HEK293 (cell line): Measurements from ENCODE around the gene CYBA.

ENCODE experiments used
- CTCF ChIA-PET: fragments of 350-600 bp; formaldehyde crosslinking; extraction: SDS; loops from one replicate; lab custom pipeline; 2021; ENCODE audit warnings: antibody characterized with exemption; lab: Yijun Ruan, JAX
- POLR2A ChIA-PET: fragments of 300-600 bp; formaldehyde crosslinking; extraction: SDS; loops from one replicate; lab custom pipeline; 2020; ENCODE audit warnings: antibody characterized with exemption, inconsistent platforms; lab: Yijun Ruan, JAX
- H3K27ac ChIP-seq: fragments of 200-500 bp; sonication (Bioruptor generic); 2 replicates; pipeline ENCODE4 v1.5.1; 2014; ENCODE audit warnings: low read depth, low read length, control low read depth, inconsistent platforms; ENCODE audit errors: extremely low read depth
- H3K36me3 ChIP-seq, 2 experiments: fragments of 200-500 bp in 1 of 2; sonication (Bioruptor generic) in 1 of 2; 1 replicate in 1 of 2; 2 replicates in 1 of 2; pipeline ENCODE4 v1.5.1; 2014 to 2017; ENCODE audit warnings: inconsistent platforms in 2 of 2, low read length in 2 of 2; ENCODE audit not compliant: control insufficient read depth in 2 of 2, insufficient read depth in 1 of 2
- H3K4me1 ChIP-seq: fragments of 200-500 bp; sonication (Bioruptor generic); 2 replicates; pipeline ENCODE4 v1.5.1; 2014; ENCODE audit warnings: mild to moderate bottlenecking, low read length, inconsistent platforms; ENCODE audit not compliant: control insufficient read depth, insufficient read depth
- H3K4me3 ChIP-seq: 2 replicates; pipeline ENCODE4 v1.5.1; 2011; ENCODE audit warnings: low read depth, mild to moderate bottlenecking, control low read depth, low read length, moderate library complexity
- H3K9me3 ChIP-seq: fragments of 200-500 bp; sonication (Bioruptor generic); 2 replicates; pipeline ENCODE4 v1.5.1; 2014; ENCODE audit warnings: low read depth, low read length, inconsistent platforms; ENCODE audit not compliant: control insufficient read depth, insufficient read depth
- GLIS2 ChIP-seq: fragments of 450-650 bp; formaldehyde crosslinking; IDR thresholded peaks from 2 replicates; pipeline ENCODE4 v1.5.1; 2016; ENCODE audit warnings: missing biosample characterization, missing genetic modification characterization
- HOXD13 ChIP-seq: sonication (generic); formaldehyde crosslinking; IDR thresholded peaks from 2 replicates; pipeline ENCODE4 v1.8.0; 2022; ENCODE audit warnings: missing genetic modification reagents, borderline replicate concordance
- KLF1 ChIP-seq: fragments of 450-650 bp; formaldehyde crosslinking; IDR thresholded peaks from 2 replicates; pipeline ENCODE4 v1.5.1; 2016; ENCODE audit warnings: missing biosample characterization, missing genetic modification characterization
- KLF8 ChIP-seq: fragments of 450-650 bp; formaldehyde crosslinking; IDR thresholded peaks from 2 replicates; pipeline ENCODE4 v1.5.1; 2016; ENCODE audit warnings: missing biosample characterization, missing genetic modification characterization
- ZBTB8A ChIP-seq: fragments of 450-650 bp; formaldehyde crosslinking; IDR thresholded peaks from 2 replicates; pipeline ENCODE4 v1.5.1; 2016; ENCODE audit warnings: missing biosample characterization, missing genetic modification characterization
- ZEB2 ChIP-seq: fragments of 450-650 bp; formaldehyde crosslinking; IDR thresholded peaks from 2 replicates; pipeline ENCODE4 v1.5.1; 2016; ENCODE audit warnings: missing biosample characterization, missing genetic modification characterization
- ZNF19 ChIP-seq: fragments of 450-650 bp; formaldehyde crosslinking; IDR thresholded peaks from 2 replicates; pipeline ENCODE4; 2016; ENCODE audit warnings: missing biosample characterization, missing genetic modification characterization, low read depth
- ZNF221 ChIP-seq: fragments of 450-650 bp; formaldehyde crosslinking; IDR thresholded peaks from 2 replicates; pipeline ENCODE4 v1.5.1; 2017; ENCODE audit warnings: missing biosample characterization, missing genetic modification characterization, borderline replicate concordance
- ZNF239 ChIP-seq: fragments of 450-650 bp; formaldehyde crosslinking; IDR thresholded peaks from 2 replicates; pipeline ENCODE4 v1.5.1; 2016; ENCODE audit warnings: missing biosample characterization, missing genetic modification characterization
- ZNF548 ChIP-seq: fragments of 450-650 bp; formaldehyde crosslinking; IDR thresholded peaks from 2 replicates; pipeline ENCODE4 v1.5.1; 2016; ENCODE audit warnings: missing biosample characterization, missing genetic modification characterization
- ZNF571 ChIP-seq: fragments of 450-650 bp; formaldehyde crosslinking; IDR thresholded peaks from 2 replicates; pipeline ENCODE4 v1.5.0; 2017; ENCODE audit warnings: missing biosample characterization, missing genetic modification characterization
- ZNF610 ChIP-seq: fragments of 450-650 bp; formaldehyde crosslinking; IDR thresholded peaks from 2 replicates; pipeline ENCODE4 v1.5.1; 2016; ENCODE audit warnings: missing biosample characterization, missing genetic modification characterization, borderline replicate concordance
- ZNF623 ChIP-seq: fragments of 450-650 bp; formaldehyde crosslinking; IDR thresholded peaks from 2 replicates; pipeline ENCODE4 v1.5.1; 2016; ENCODE audit warnings: missing biosample characterization, missing genetic modification characterization
- ZNF629 ChIP-seq: fragments of 450-650 bp; formaldehyde crosslinking; IDR thresholded peaks from 2 replicates; pipeline ENCODE4 v1.5.1; 2017; ENCODE audit warnings: missing biosample characterization, missing genetic modification characterization
- ZNF768 ChIP-seq: fragments of 450-650 bp; formaldehyde crosslinking; IDR thresholded peaks from 2 replicates; pipeline ENCODE4 v1.5.1; 2018; ENCODE audit warnings: missing biosample characterization, mild to moderate bottlenecking, missing genetic modification characterization
- TF ChIP-seq, protein P1 (sequence below): fragments of 450-650 bp; formaldehyde crosslinking; IDR thresholded peaks from 2 replicates; pipeline ENCODE4 v1.5.1; 2016; ENCODE audit warnings: missing biosample characterization, missing genetic modification characterization
- TF ChIP-seq, protein P2 (sequence below): fragments of 450-650 bp; formaldehyde crosslinking; IDR thresholded peaks from 2 replicates; pipeline ENCODE4 v1.5.1; 2016; ENCODE audit warnings: missing biosample characterization, missing genetic modification characterization
- TF ChIP-seq, protein P3 (sequence below): fragments of 450-650 bp; formaldehyde crosslinking; optimal IDR thresholded peaks from 2 replicates; pipeline ENCODE3; 2016; ENCODE audit warnings: missing biosample characterization, mild to moderate bottlenecking, missing genetic modification characterization
- TF ChIP-seq, protein P4 (sequence below): fragments of 450-650 bp; formaldehyde crosslinking; IDR thresholded peaks from 2 replicates; pipeline ENCODE4 v1.5.1; 2017; ENCODE audit warnings: missing biosample characterization, missing genetic modification characterization

CYBA gene

DNA sequence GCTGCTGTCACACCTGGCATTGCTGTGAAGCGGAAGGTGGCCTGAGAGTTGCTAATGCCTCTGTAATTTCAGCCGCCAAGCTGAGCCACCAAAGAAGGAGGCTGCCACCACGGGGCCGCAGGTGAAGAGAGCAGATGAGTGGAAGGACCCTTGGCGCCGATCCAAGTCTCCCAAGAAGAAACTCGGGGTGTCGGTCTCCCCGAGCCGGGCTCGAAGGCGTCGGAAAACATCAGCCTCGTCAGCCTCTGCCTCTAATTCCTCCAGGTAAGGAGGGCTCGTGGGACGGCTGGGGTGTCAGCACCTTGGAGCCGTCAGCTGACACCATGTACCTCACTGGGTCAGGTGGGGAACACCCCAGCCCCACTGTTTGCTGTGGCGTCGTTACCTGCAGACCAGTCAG, 28.7 kb downstream of the CYBA start:
- POLR2A ChIA-PET, result no interaction called here
- H3K4me1 ChIP-seq, result no peaks in the 10 kb centered on the region
- no peak for TF ChIP-seq ZNF629 (tag by site-specific recombination)
- TF ChIP-seq ZNF239, result no peak
- TF ChIP-seq ZNF221 (tag by site-specific recombination), result no peak
- no peak for TF ChIP-seq HOXD13 (CRISPR knock-in tag)
- TF ChIP-seq ZNF548 (tag by site-specific recombination), result no peak
- TF ChIP-seq ZNF623, result no peak
- no peak for TF ChIP-seq ZNF19 (tag by site-specific recombination)
- TF ChIP-seq, protein P1, sequence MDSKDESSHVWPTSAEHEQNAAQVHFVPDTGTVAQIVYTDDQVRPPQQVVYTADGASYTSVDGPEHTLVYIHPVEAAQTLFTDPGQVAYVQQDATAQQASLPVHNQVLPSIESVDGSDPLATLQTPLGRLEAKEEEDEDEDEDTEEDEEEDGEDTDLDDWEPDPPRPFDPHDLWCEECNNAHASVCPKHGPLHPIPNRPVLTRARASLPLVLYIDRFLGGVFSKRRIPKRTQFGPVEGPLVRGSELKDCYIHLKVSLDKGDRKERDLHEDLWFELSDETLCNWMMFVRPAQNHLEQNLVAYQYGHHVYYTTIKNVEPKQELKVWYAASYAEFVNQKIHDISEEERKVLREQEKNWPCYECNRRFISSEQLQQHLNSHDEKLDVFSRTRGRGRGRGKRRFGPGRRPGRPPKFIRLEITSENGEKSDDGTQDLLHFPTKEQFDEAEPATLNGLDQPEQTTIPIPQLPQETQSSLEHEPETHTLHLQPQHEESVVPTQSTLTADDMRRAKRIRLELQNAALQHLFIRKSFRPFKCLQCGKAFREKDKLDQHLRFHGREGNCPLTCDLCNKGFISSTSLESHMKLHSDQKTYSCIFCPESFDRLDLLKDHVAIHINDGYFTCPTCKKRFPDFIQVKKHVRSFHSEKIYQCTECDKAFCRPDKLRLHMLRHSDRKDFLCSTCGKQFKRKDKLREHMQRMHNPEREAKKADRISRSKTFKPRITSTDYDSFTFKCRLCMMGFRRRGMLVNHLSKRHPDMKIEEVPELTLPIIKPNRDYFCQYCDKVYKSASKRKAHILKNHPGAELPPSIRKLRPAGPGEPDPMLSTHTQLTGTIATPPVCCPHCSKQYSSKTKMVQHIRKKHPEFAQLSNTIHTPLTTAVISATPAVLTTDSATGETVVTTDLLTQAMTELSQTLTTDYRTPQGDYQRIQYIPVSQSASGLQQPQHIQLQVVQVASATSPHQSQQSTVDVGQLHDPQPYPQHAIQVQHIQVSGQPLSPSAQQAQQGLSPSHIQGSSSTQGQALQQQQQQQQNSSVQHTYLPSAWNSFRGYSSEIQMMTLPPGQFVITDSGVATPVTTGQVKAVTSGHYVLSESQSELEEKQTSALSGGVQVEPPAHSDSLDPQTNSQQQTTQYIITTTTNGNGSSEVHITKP, result no peak
- no peak for TF ChIP-seq GLIS2
- TF ChIP-seq, protein P2, sequence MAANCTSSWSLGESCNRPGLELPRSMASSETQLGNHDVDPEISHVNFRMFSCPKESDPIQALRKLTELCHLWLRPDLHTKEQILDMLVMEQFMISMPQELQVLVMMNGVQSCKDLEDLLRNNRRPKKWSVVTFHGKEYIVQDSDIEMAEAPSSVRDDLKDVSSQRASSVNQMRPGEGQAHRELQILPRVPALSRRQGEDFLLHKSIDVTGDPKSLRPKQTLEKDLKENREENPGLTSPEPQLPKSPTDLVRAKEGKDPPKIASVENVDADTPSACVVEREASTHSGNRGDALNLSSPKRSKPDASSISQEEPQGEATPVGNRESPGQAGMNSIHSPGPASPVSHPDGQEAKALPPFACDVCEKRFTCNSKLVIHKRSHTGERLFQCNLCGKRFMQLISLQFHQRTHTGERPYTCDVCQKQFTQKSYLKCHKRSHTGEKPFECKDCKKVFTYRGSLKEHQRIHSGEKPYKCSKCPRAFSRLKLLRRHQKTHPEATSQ (tag by site-specific recombination), result no peak
- no peak for TF ChIP-seq ZBTB8A (tag by site-specific recombination)
- no peak for TF ChIP-seq KLF8
- no peak for TF ChIP-seq ZNF768 (tag by site-specific recombination)
- TF ChIP-seq, protein P3, sequence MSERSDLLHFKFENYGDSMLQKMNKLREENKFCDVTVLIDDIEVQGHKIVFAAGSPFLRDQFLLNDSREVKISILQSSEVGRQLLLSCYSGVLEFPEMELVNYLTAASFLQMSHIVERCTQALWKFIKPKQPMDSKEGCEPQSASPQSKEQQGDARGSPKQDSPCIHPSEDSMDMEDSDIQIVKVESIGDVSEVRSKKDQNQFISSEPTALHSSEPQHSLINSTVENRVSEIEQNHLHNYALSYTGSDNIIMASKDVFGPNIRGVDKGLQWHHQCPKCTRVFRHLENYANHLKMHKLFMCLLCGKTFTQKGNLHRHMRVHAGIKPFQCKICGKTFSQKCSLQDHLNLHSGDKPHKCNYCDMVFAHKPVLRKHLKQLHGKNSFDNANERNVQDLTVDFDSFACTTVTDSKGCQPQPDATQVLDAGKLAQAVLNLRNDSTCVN (tag by site-specific recombination), result no peak
- TF ChIP-seq, all 188 proteins: peak for 0
- Histone ChIP-seq H3K9me3 (no peaks in the 10 kb centered on the region), H3K27ac (no peak overlapping the region), H3K36me3 (peaks cover 3 to 79% of the 10 kb centered on the region in 2 experiments; a peak in 2 of 3 replicates), H3K4me3 (no peak overlapping the region)
- CTCF ChIA-PET, result no interaction called here

DNA sequence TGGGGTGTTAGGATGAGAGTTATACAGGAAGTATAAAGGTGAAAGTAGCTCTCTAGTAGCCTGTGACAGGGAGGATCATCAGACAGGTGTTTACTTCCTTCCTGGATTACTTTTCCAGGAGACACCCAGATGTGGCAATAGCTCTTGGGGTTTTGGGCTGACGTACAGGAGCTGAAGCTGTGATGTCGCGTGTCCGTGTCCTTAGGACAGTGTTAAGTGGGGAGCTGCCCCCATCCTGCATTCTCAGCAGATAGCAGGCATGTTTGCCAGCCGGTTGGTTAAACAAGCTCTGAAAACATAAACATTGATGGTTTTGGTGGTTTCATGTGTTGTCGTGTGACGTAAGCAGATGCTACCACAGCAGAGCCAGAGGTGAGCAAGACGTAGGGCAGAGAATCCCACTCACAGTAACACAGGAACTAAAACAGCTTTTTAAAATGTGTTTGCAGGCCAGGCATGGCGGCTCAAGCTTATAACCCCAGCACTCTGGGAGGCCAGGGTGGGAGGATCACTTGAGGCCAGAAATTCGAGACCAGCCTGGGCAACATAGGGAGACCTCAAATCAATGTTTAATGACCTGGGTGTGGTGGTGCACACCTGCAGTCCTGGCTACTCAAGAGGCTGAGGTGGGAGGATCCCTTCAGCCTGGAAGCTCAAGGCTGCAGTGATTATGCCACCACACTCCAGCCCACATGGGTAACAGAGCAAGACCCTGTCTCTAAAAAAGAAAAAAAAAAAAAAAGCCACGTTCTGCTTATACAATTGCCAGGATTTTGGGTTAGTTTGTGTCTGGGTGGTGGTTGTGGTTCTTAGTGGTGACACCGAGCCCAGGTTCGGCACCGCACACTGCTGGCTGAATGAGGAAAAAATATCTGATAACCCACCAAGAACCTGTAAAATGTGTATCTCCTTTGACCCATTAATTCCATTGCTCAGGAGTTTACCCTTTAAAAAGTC, 30.7 kb downstream of the CYBA start:
- TF ChIP-seq ZNF610 (tag by site-specific recombination) (no peak), KLF1 (tag by site-specific recombination) (peak; percentile 89), ZEB2 (tag by site-specific recombination) (no peak), ZNF571 (tag by site-specific recombination) (no peak)
- TF ChIP-seq, protein P4, sequence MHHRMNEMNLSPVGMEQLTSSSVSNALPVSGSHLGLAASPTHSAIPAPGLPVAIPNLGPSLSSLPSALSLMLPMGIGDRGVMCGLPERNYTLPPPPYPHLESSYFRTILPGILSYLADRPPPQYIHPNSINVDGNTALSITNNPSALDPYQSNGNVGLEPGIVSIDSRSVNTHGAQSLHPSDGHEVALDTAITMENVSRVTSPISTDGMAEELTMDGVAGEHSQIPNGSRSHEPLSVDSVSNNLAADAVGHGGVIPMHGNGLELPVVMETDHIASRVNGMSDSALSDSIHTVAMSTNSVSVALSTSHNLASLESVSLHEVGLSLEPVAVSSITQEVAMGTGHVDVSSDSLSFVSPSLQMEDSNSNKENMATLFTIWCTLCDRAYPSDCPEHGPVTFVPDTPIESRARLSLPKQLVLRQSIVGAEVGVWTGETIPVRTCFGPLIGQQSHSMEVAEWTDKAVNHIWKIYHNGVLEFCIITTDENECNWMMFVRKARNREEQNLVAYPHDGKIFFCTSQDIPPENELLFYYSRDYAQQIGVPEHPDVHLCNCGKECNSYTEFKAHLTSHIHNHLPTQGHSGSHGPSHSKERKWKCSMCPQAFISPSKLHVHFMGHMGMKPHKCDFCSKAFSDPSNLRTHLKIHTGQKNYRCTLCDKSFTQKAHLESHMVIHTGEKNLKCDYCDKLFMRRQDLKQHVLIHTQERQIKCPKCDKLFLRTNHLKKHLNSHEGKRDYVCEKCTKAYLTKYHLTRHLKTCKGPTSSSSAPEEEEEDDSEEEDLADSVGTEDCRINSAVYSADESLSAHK, result 0 out of 2 replicates have a peak, but pooled peaks have one; percentile 14
- POLR2A ChIA-PET, result no interaction called here
- CTCF ChIA-PET, result interaction anchor here (0.6 to 2.4 kb wide), 4 partner anchors 9 to 166 kb away, joined by 3 to 15 read pairs (median 6); no protein-coding TSS in a partner anchor

More for the DNA sequence above, 30.7 kb downstream of the CYBA start:
- Histone ChIP-seq H3K4me1 (no peaks in the 10 kb centered on the region), H3K36me3 (peaks cover 0 to 70% of the 10 kb centered on the region in 2 experiments; a peak in 2 of 3 replicates), H3K27ac (no peak overlapping the region), H3K9me3 (no peaks in the 10 kb centered on the region), H3K4me3 (no peak overlapping the region)
